ENCODE measurements around the gene CYB561D2.

DNA sequence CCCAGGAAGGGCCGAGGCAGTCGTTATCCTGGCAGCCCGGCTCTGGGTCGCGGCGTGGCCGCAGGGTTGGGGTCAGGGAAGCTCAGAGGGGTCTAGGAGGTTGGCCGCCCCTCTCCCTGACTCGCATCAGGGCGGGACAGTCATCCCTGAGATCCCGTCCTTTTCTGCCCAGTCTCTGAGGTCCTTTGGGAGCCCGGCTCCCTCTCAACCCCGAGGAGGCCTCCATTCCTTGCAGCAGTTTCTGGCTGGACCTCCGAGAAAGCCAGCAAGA, 28.6 kb upstream of the CYB561D2 start:
- TF ChIP-seq, protein P1, sequence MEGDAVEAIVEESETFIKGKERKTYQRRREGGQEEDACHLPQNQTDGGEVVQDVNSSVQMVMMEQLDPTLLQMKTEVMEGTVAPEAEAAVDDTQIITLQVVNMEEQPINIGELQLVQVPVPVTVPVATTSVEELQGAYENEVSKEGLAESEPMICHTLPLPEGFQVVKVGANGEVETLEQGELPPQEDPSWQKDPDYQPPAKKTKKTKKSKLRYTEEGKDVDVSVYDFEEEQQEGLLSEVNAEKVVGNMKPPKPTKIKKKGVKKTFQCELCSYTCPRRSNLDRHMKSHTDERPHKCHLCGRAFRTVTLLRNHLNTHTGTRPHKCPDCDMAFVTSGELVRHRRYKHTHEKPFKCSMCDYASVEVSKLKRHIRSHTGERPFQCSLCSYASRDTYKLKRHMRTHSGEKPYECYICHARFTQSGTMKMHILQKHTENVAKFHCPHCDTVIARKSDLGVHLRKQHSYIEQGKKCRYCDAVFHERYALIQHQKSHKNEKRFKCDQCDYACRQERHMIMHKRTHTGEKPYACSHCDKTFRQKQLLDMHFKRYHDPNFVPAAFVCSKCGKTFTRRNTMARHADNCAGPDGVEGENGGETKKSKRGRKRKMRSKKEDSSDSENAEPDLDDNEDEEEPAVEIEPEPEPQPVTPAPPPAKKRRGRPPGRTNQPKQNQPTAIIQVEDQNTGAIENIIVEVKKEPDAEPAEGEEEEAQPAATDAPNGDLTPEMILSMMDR (IDR thresholded peaks at IDR 0.05): no peak
- peak; percentile 42 for TF ChIP-seq POLR2A (IDR thresholded peaks at IDR 0.05)

All from ovary (tissue), 3 donors.